ENCODE measurements around the gene MTRR. TPM values are rescaled to one million over a fixed set of nuclear protein-coding genes. Genes with fewer than 3 reads are reported as not detected.

The MTRR gene
- total and polyA plus RNA-seq, 9 of the 15 experiments (the other 6 are each of a cell fraction or from before 2014, with no cell fraction given), result 39.3 to 84.6 (median 66.2) TPM

DNA sequence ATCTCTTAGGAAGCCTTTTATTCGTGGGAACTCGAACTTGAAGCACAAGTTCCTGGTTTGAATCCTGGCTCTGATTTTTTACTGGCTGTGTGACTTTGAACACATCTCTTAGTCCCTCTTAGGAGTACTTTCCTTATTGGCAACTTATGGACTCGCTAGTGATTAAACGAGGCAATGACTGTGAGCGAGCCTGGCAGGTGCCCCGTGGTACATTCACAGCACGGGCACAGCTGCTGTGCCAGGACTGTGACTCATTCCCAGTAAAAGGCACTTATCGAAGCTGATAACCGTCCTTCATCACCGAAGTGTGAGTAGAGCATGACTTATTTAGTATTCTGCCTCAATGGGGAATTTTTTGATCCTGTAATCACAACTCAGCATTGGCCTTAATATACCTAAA, 40.7 kb upstream of the MTRR start:
- POLR2A ChIA-PET, result interaction anchor here (1.3 kb wide), 1 partner anchor 41 kb away, joined by 4 read pairs; the partner anchor contains the start of genes FASTKD3 and MTRR
- CTCF ChIA-PET (ENCODE audit: low intra/inter-chr PET ratio), result no interaction called here
- no peaks in the 10 kb centered on the region for H3K9me3 ChIP-seq (replicated peaks; ENCODE audit: control insufficient read depth, insufficient read depth, low read depth, low read length)
- no peaks in the 10 kb centered on the region for H4K20me1 ChIP-seq (replicated peaks; ENCODE audit: control insufficient read depth, insufficient read depth, low read length)
- H3K4me2 ChIP-seq (ENCODE audit: insufficient read depth, low read length), result no peak overlapping the region
- no TSS peak for BruUV-seq (replicated peaks)
- no peak overlapping the region for H3K9ac ChIP-seq (ENCODE audit: insufficient read depth in 1 of 2, low read depth in 2 of 2, low read length in 2 of 2)
- no peaks in the 10 kb centered on the region for H3K36me3 ChIP-seq (ENCODE audit: control insufficient read depth, insufficient read depth, low read length)
- DNase-seq (ENCODE audit: extremely low read depth in 1 of 4, low spot score in 3 of 4) (no peak), FAIRE-seq (no peak), ATAC-seq (no peak)
- in situ Hi-C loops (cut with MboI) (no loop called here), intact Hi-C loops (cut with micrococcal nuclease) (no loop called here)
- H3K4me1 ChIP-seq (replicated peaks in 1 of 2; ENCODE audit: control insufficient read depth in 2 of 2, insufficient read depth in 2 of 2, low read length in 2 of 2), result no peaks in the 10 kb centered on the region
- H3K4me3 ChIP-seq, result no peak overlapping the region
- H2AFZ ChIP-seq (ENCODE audit: low read depth, low read length), result no peak overlapping the region
- no peaks in the 10 kb centered on the region for H3K79me2 ChIP-seq (ENCODE audit: control insufficient read depth, insufficient read depth, low read length)
- 1% methylated on average over 10 of the region's 10 CpGs for WGBS (ENCODE audit: insufficient coverage, low coverage, missing lambda C conversion rate)
- TF ChIP-seq ZNF586 (CRISPR knock-in tag; conservative IDR thresholded peaks at IDR 0.05) (no peak), ZC3H4 (CRISPR knock-in tag; IDR thresholded peaks at IDR 0.05; ENCODE audit: borderline replicate concordance) (no peak), ZKSCAN8 (CRISPR knock-in tag; IDR thresholded peaks at IDR 0.05) (no peak), KHSRP (IDR thresholded peaks at IDR 0.05) (no peak), NCOA6 (IDR thresholded peaks at IDR 0.05) (no peak), CSDE1 (IDR thresholded peaks at IDR 0.05) (no peak), ZNF444 (CRISPR knock-in tag; IDR thresholded peaks at IDR 0.05) (no peak), GABPA (tag; conservative IDR thresholded peaks at IDR 0.05; ENCODE audit: low read depth) (no peak)
- TF ChIP-seq, protein P1, sequence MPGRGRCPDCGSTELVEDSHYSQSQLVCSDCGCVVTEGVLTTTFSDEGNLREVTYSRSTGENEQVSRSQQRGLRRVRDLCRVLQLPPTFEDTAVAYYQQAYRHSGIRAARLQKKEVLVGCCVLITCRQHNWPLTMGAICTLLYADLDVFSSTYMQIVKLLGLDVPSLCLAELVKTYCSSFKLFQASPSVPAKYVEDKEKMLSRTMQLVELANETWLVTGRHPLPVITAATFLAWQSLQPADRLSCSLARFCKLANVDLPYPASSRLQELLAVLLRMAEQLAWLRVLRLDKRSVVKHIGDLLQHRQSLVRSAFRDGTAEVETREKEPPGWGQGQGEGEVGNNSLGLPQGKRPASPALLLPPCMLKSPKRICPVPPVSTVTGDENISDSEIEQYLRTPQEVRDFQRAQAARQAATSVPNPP (IDR thresholded peaks at IDR 0.05; ENCODE audit: borderline replicate concordance, insufficient read depth, insufficient read length), result no peak
- TF ChIP-seq, protein P2, sequence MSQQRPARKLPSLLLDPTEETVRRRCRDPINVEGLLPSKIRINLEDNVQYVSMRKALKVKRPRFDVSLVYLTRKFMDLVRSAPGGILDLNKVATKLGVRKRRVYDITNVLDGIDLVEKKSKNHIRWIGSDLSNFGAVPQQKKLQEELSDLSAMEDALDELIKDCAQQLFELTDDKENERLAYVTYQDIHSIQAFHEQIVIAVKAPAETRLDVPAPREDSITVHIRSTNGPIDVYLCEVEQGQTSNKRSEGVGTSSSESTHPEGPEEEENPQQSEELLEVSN (IDR thresholded peaks at IDR 0.05; ENCODE audit: borderline replicate concordance in 1 of 2, extremely low read depth in 1 of 2, insufficient read depth in 1 of 2, insufficient read length in 1 of 2, low read depth in 1 of 2, low read length in 1 of 2, poor library complexity in 1 of 2, severe bottlenecking in 1 of 2), result no peak
- H3K9me1 ChIP-seq (ENCODE audit: control insufficient read depth, insufficient read depth, low read length), result no peaks in the 10 kb centered on the region
- peaks cover 14 to 62% of the 10 kb centered on the region in 2 experiments for H3K27me3 ChIP-seq (ENCODE audit: control insufficient read depth in 2 of 2, insufficient read depth in 2 of 2, low read length in 2 of 2)
- no peak overlapping the region for H3K27ac ChIP-seq (ENCODE audit: extremely low read depth, low read depth, low read length)

Measured in K562 (cell line).